DND-41 (cell line): Measurements from ENCODE around the gene CRIP1.

Experiments
- CTCF ChIP-seq: IDR thresholded peaks from 2 replicates; pipeline ENCODE4 v1.5.1; 2012; ENCODE audit warnings: borderline replicate concordance, low read length, moderate library complexity, mild to moderate bottlenecking; ENCODE audit not compliant: poor library complexity, severe bottlenecking; ENCODE audit errors: extremely low read depth
- EZH2 ChIP-seq: IDR thresholded peaks from 3 replicates; pipeline ENCODE4 v1.6.1; 2012; ENCODE audit warnings: borderline replicate concordance, low read depth, mild to moderate bottlenecking, moderate library complexity, low read length, inconsistent platforms; ENCODE audit not compliant: severe bottlenecking

GRCh38 chr14:105497671-105498429 lies 11.2 kb downstream of the CRIP1 start:
- TF ChIP-seq CTCF, result no peak
- no peak for TF ChIP-seq EZH2
